K562 (cell line): ENCODE results near the gene KAZN. TPM values are rescaled to one million over a fixed set of nuclear protein-coding genes. Genes with fewer than 3 reads are reported as not detected.

Source experiments
- ATAC-seq: fragments of 200-7000 bp; cut with Tn5 transposase; 3 replicates; pipeline ENCODE4 v1.9.1; 2020; ENCODE audit warnings: moderate library complexity
- BruUV-seq: library from RNA; stranded (reverse); fragments of 400-500 nt; replicated peaks from 2 replicates; lab custom pipeline; 2021; lab: Mats Ljungman, UMichigan
- CTCF ChIA-PET: fragments of 300-600 bp; formaldehyde crosslinking; extraction: SDS; loops from one replicate; lab custom pipeline; 2021; ENCODE audit warnings: low intra/inter-chr PET ratio; lab: Yijun Ruan, JAX
- POLR2A ChIA-PET: fragments of 300-600, 350-650 bp; sonication (Branson Sonifier 250); formaldehyde crosslinking; extraction: SDS; loops from one replicate; lab custom pipeline; 2021; ENCODE audit warnings: antibody characterized with exemption, inconsistent platforms; lab: Yijun Ruan, JAX
- DNase-seq, 4 experiments: peaks; one replicate each; pipeline versions ENCODE4 v3.0.0 to v3.0.0-alpha.2; 2011 to 2018; ENCODE audit warnings: low spot score in 3 of 4, mixed read lengths in 3 of 4; ENCODE audit errors: extremely low read depth in 1 of 4
- FAIRE-seq: peaks from 2 replicates; lab custom pipeline; 2011; peaks lifted over from hg19 to GRCh38; lab: Jason Lieb, UNC
- H2AFZ ChIP-seq: 2 replicates; pipeline ENCODE4 v1.6.0; 2011; ENCODE audit warnings: low read depth, low read length, control low read depth, inconsistent platforms
- H3K27ac ChIP-seq: fragments of 200-600 bp; 3 replicates; pipeline ENCODE4 v1.8.0; 2011; ENCODE audit warnings: low read depth, mild to moderate bottlenecking, control low read depth, inconsistent platforms, low read length, moderate library complexity, mixed read lengths; ENCODE audit errors: extremely low read depth
- H3K27me3 ChIP-seq, 2 experiments: fragments of 300-600 bp in 1 of 2; 2 replicates in 1 of 2; 3 replicates in 1 of 2; pipeline versions ENCODE4 v1.6.0 to v1.8.0; 2011; ENCODE audit warnings: inconsistent platforms in 2 of 2, low read length in 2 of 2, mild to moderate bottlenecking in 1 of 2, mixed read lengths in 1 of 2, moderate library complexity in 1 of 2; ENCODE audit not compliant: control insufficient read depth in 2 of 2, insufficient read depth in 2 of 2
- H3K36me3 ChIP-seq: fragments of 300-600 bp; 3 replicates; pipeline ENCODE4 v1.8.0; 2011; ENCODE audit warnings: mild to moderate bottlenecking, low read length, inconsistent platforms; ENCODE audit not compliant: control insufficient read depth, insufficient read depth
- H3K4me1 ChIP-seq, 2 experiments: fragments of 200-600 bp in 1 of 2; replicated peaks in 1 of 2; 2 replicates in 1 of 2; 3 replicates in 1 of 2; pipeline versions ENCODE4 v1.5.1 to v1.8.0; 2011; ENCODE audit warnings: inconsistent platforms in 2 of 2, low read length in 2 of 2, mild to moderate bottlenecking in 1 of 2, mixed read lengths in 1 of 2, moderate library complexity in 1 of 2; ENCODE audit not compliant: control insufficient read depth in 2 of 2, insufficient read depth in 2 of 2
- H3K4me2 ChIP-seq: 2 replicates; pipeline ENCODE4 v1.6.1; 2011; ENCODE audit warnings: low read length, control low read depth, inconsistent platforms, mixed read lengths; ENCODE audit not compliant: insufficient read depth
- H3K4me3 ChIP-seq: fragments of 200-600 bp; sonication (generic), shearing (Covaris generic); 2 replicates; pipeline ENCODE4 v1.5.1; 2016; ENCODE audit warnings: control low read depth, inconsistent platforms
- H3K79me2 ChIP-seq: fragments of 200-600 bp; 3 replicates; pipeline ENCODE4 v1.8.0; 2011; ENCODE audit warnings: low read length, inconsistent platforms; ENCODE audit not compliant: control insufficient read depth, insufficient read depth
- H3K9ac ChIP-seq, 2 experiments: 2 replicates each; pipeline versions ENCODE4 v1.6.0 to v1.6.1; 2011; ENCODE audit warnings: low read depth in 2 of 2, low read length in 2 of 2, control low read depth in 1 of 2, inconsistent platforms in 1 of 2, mild to moderate bottlenecking in 1 of 2, mixed read lengths in 1 of 2; ENCODE audit not compliant: insufficient read depth in 1 of 2
- H3K9me1 ChIP-seq: one replicate; pipeline ENCODE4 v1.6.0; 2011; ENCODE audit warnings: inconsistent platforms, mild to moderate bottlenecking, low read length, moderate library complexity; ENCODE audit not compliant: control insufficient read depth, insufficient read depth
- H3K9me3 ChIP-seq: replicated peaks from 2 replicates; pipeline ENCODE4 v1.5.1; 2011; ENCODE audit warnings: low read depth, low read length, inconsistent platforms; ENCODE audit not compliant: control insufficient read depth, insufficient read depth
- H4K20me1 ChIP-seq: replicated peaks from 2 replicates; pipeline ENCODE4 v1.6.1; 2011; ENCODE audit warnings: low read length, inconsistent platforms, mixed read lengths; ENCODE audit not compliant: control insufficient read depth, insufficient read depth
- AFF4 ChIP-seq: sonication (generic); formaldehyde crosslinking; IDR thresholded peaks from 2 replicates; pipeline ENCODE4 v1.8.0; 2023; ENCODE audit warnings: mild to moderate bottlenecking, missing genetic modification reagents
- HMG20B ChIP-seq: fragments of 250-450 bp; sonication (Bioruptor Pico); IDR thresholded peaks from 2 replicates; pipeline ENCODE4 v1.5.0; 2021; ENCODE audit warnings: mild to moderate bottlenecking
- NFE2L1 ChIP-seq: fragments of 450-650 bp; IDR thresholded peaks from 2 replicates; pipeline ENCODE4 v1.6.1; 2016; ENCODE audit warnings: missing genetic modification characterization, low read depth, mild to moderate bottlenecking, missing compliant biosample characterization, moderate library complexity, borderline replicate concordance
- PHB ChIP-seq: fragments of 250-450 bp; sonication (Bioruptor Pico); IDR thresholded peaks from 2 replicates; pipeline ENCODE4 v1.5.0; 2021
- PHB2 ChIP-seq: fragments of 450-650 bp; IDR thresholded peaks from 2 replicates; pipeline ENCODE4 v1.6.1; 2017; ENCODE audit warnings: low read depth
- RBM25 ChIP-seq: fragments of 200-400 bp; formaldehyde crosslinking; IDR thresholded peaks from 2 replicates; pipeline ENCODE4 v1.6.1; 2018; ENCODE audit warnings: low read length, low read depth, moderate library complexity; ENCODE audit not compliant: severe bottlenecking
- SOX6 ChIP-seq: fragments of 450-650 bp; IDR thresholded peaks from 2 replicates; pipeline ENCODE4 v1.6.1; 2014; ENCODE audit warnings: mild to moderate bottlenecking
- SRSF1 ChIP-seq: fragments of 200-400 bp; formaldehyde crosslinking; IDR thresholded peaks from 2 replicates; pipeline ENCODE4 v1.6.1; 2017; ENCODE audit warnings: mild to moderate bottlenecking, low read depth, low read length, moderate library complexity
- STAT6 ChIP-seq: sonication (generic); formaldehyde crosslinking; IDR thresholded peaks from 2 replicates; pipeline ENCODE4 v1.8.1; 2023; ENCODE audit warnings: mild to moderate bottlenecking, missing genetic modification reagents
- ZNF830 ChIP-seq: fragments of 250-450 bp; sonication (Bioruptor Pico); IDR thresholded peaks from 2 replicates; pipeline ENCODE4 v1.5.0; 2021; ENCODE audit warnings: mild to moderate bottlenecking
- WGBS: fragments of 100-300 bp; shearing (Covaris generic); methylation state at CpG from one replicate; pipeline ENCODE4 v1.1.6; 2016; ENCODE audit warnings: low coverage, mixed read lengths; ENCODE audit not compliant: insufficient coverage; ENCODE audit errors: missing lambda C conversion rate; 5-methylcytosine and 5-hydroxymethylcytosine counted together
- in situ Hi-C: fragments of 300-500 bp; cut with MboI; formaldehyde crosslinking; loops from 4 replicates; pipeline ENCODE4 v1.15.0; 2018; ENCODE audit warnings: inconsistent platforms, mixed read lengths
- intact Hi-C: fragments of 100-400 bp; cut with micrococcal nuclease; formaldehyde crosslinking; loops from 2 replicates; pipeline ENCODE4 v1.14.2; 2022
- polyA plus RNA-seq, 8 experiments: library from polyadenylated mRNA; depleted of rRNA in 4 of 8; stranded (reverse) in 5 of 8; unstranded in 3 of 8; fragments of >200 nt; fragmentation: Nextera tagmentation in 2 of 8; fragmentation: Illumina TruSeq in 1 of 8; extraction: Ambion mirVana in 2 of 8; extraction: Trizol in 1 of 8; gene quantifications; 2 replicates each; pipeline versions ENCODE4 v1.2.1 to v1.2.3, GENCODE V29; 2011 to 2014; ENCODE audit warnings: inconsistent platforms in 1 of 8, missing spikeins in 1 of 8
- total RNA-seq, 7 experiments: library from RNA; depleted of rRNA in 6 of 7; stranded (reverse); fragments of >200 nt in 6 of 7; fragmentation: Illumina TruSeq in 2 of 7; extraction: Trizol in 2 of 7; gene quantifications; 2 replicates each; pipeline versions ENCODE4 v1.2.1 to v1.2.3, GENCODE V29; 2011 to 2021; ENCODE audit warnings: low replicate concordance in 1 of 7

KAZN gene
- total and polyA plus RNA-seq, 9 of the 15 experiments (the other 6 are each of a cell fraction or from before 2014, with no cell fraction given), result 2.1 to 21.6 (median 5.4) TPM

- Histone ChIP-seq H3K36me3 (no peaks in the 10 kb centered on the region), H3K4me3 (no peak overlapping the region), H4K20me1 (no peaks in the 10 kb centered on the region), H3K27ac (no peak overlapping the region), H3K79me2 (no peaks in the 10 kb centered on the region), H3K27me3 (peaks cover 14 to 32% of the 10 kb centered on the region in 2 experiments)
- in situ Hi-C loops, result no loop called here
- no TSS peak for BruUV-seq
- FAIRE-seq, result no peak
- POLR2A ChIA-PET, result interaction anchor here (0.6 kb wide), 1 partner anchor 627 kb away, joined by 3 read pairs; no protein-coding TSS in a partner anchor
- no peak for TF ChIP-seq SRSF1
- TF ChIP-seq RBM25, result peak; percentile 51
- TF ChIP-seq, all 486 proteins: peak for 1
- H3K9me3 ChIP-seq, result no peaks in the 10 kb centered on the region
- H3K4me2 ChIP-seq, result no peak overlapping the region
- WGBS, result 0% methylated on average over 3 of the region's 3 CpGs
- H3K9ac ChIP-seq, result no peak overlapping the region
- no peak overlapping the region for H2AFZ ChIP-seq
- no peaks in the 10 kb centered on the region for H3K9me1 ChIP-seq
- ATAC-seq (no peak), DNase-seq (no peak)
- intact Hi-C loops, result no loop called here
- CTCF ChIA-PET, result no interaction called here
- no peaks in the 10 kb centered on the region for H3K4me1 ChIP-seq
Observed at GRCh38 chr1:14642712-14643111, 44.2 kb downstream of the KAZN start.

GRCh38 chr1:14646973-14647372 is 48.5 kb downstream of the KAZN start:
- H3K4me2 ChIP-seq, result no peak overlapping the region
- in situ Hi-C loops (no loop called here), intact Hi-C loops (no loop called here)
- 3% methylated on average over 8 of the region's 8 CpGs for WGBS
- peaks cover 4% of the 10 kb centered on the region; the same call in 1 of the 2 replicates for H4K20me1 ChIP-seq
- no peaks in the 10 kb centered on the region for H3K9me3 ChIP-seq
- no peak for ATAC-seq
- no peak for FAIRE-seq
- H3K9me1 ChIP-seq, result no peaks in the 10 kb centered on the region
- ChIA-PET CTCF (no interaction called here), POLR2A (interaction anchor here (0.5 kb wide), 1 partner anchor 9 kb away, joined by 3 read pairs; no protein-coding TSS in a partner anchor)
- no peaks in the 10 kb centered on the region for H3K4me1 ChIP-seq
- H2AFZ ChIP-seq, result no peak overlapping the region
- BruUV-seq, result no TSS peak
- peaks cover 0 to 2% of the 10 kb centered on the region in 2 experiments; a peak in 3 of 5 replicates for H3K27me3 ChIP-seq
- H3K79me2 ChIP-seq, result no peaks in the 10 kb centered on the region
- no peak overlapping the region for H3K9ac ChIP-seq
- H3K36me3 ChIP-seq, result no peaks in the 10 kb centered on the region
- H3K4me3 ChIP-seq, result no peak overlapping the region
- DNase-seq, result no peak
- H3K27ac ChIP-seq, result no peak overlapping the region
- TF ChIP-seq HMG20B, result no peak
- TF ChIP-seq SOX6, result no peak
- no peak for TF ChIP-seq PHB2
- TF ChIP-seq NFE2L1 (tag), result no peak
- TF ChIP-seq STAT6 (CRISPR knock-in tag), result no peak
- TF ChIP-seq ZNF830 (CRISPR knock-in tag), result no peak
- no peak for TF ChIP-seq PHB (CRISPR knock-in tag)
- TF ChIP-seq AFF4, result no peak
